Measurements from ENCODE around the gene PCDHB9.
A peak's percentile ranks its signal among the peaks of the same experiment; 100 is the strongest.
"Not testable (repeated sequence)": the region's sequence is repeated elsewhere in the genome, so short reads cannot be mapped to it uniquely, and the experiment has no call there.

Gene PCDHB9

GRCh38 chr5:141180313-141180712 is 6.6 kb upstream of the PCDHB9 start:
- Histone ChIP-seq H3K4me1 (ENCODE audit: insufficient read depth, insufficient read length) (no peaks in the 10 kb centered on the region), H3K9ac (ENCODE audit: insufficient read length, low read depth) (no peak overlapping the region), H3K4me3 (ENCODE audit: insufficient read length, low read depth) (no peak overlapping the region), H3K27me3 (ENCODE audit: insufficient read depth, insufficient read length) (no peaks in the 10 kb centered on the region), H3K9me3 (ENCODE audit: insufficient read depth, low read length) (peaks cover 5% of the 10 kb centered on the region; the same call in 1 of the 2 replicates), H3K36me3 (ENCODE audit: insufficient read depth, insufficient read length, low read length) (no peaks in the 10 kb centered on the region)
- TF ChIP-seq YY1 (IDR thresholded peaks at IDR 0.05; ENCODE audit: insufficient read depth, insufficient read length) (no peak), SUZ12 (IDR thresholded peaks at IDR 0.05; ENCODE audit: extremely low read depth, insufficient read depth, insufficient read length) (no peak), ZNF274 (IDR thresholded peaks at IDR 0.05; ENCODE audit: low read depth, low read length) (no peak)
- no peak for DNase-seq (ENCODE audit: low read depth, low spot score)

GRCh38 chr5:141182248-141182647 is 4.7 kb upstream of the PCDHB9 start, which contains the start of gene PCDHB16:
Gene PCDHB16, plus strand, starts transcription at chr5:141182387. Its CDS starts 173 bp downstream, at chr5:141182560.
- peaks cover 5% of the 10 kb centered on the region; the same call in 1 of the 2 replicates for H3K9me3 ChIP-seq (ENCODE audit: insufficient read depth, low read length)
- peak; percentile 40 for DNase-seq (ENCODE audit: low read depth, low spot score)
- no peaks in the 10 kb centered on the region for H3K27me3 ChIP-seq (ENCODE audit: insufficient read depth, insufficient read length)
- H3K36me3 ChIP-seq (ENCODE audit: insufficient read depth, insufficient read length, low read length) = no peaks in the 10 kb centered on the region
- H3K4me3 ChIP-seq (ENCODE audit: insufficient read length, low read depth) = peak within 1 kb of the TSS; percentile 57
- peak within 1 kb of the TSS; percentile 14 for H3K9ac ChIP-seq (ENCODE audit: insufficient read length, low read depth)
- no peaks in the 10 kb centered on the region for H3K4me1 ChIP-seq (ENCODE audit: insufficient read depth, insufficient read length)
- no peak for TF ChIP-seq ZNF274 (IDR thresholded peaks at IDR 0.05; ENCODE audit: low read depth, low read length)
- TF ChIP-seq YY1 (IDR thresholded peaks at IDR 0.05; ENCODE audit: insufficient read depth, insufficient read length) = no peak
- no peak for TF ChIP-seq SUZ12 (IDR thresholded peaks at IDR 0.05; ENCODE audit: extremely low read depth, insufficient read depth, insufficient read length)

- H3K9ac ChIP-seq (ENCODE audit: insufficient read length, low read depth) = not testable (repeated sequence)
Observed at GRCh38 chr5:141184117-141184855, 2.7 kb upstream of the PCDHB9 start.

GRCh38 chr5:141188682-141189081 is 1.7 kb downstream of the PCDHB9 start:
- H3K9ac ChIP-seq (ENCODE audit: insufficient read length, low read depth); H3K4me3 ChIP-seq (ENCODE audit: insufficient read length, low read depth); DNase-seq (ENCODE audit: low read depth, low spot score); H3K4me1 ChIP-seq (ENCODE audit: insufficient read depth, insufficient read length); H3K36me3 ChIP-seq (ENCODE audit: insufficient read depth, insufficient read length, low read length); H3K9me3 ChIP-seq (ENCODE audit: insufficient read depth, low read length); H3K27me3 ChIP-seq (ENCODE audit: insufficient read depth, insufficient read length): not testable (repeated sequence)

More at GRCh38 chr5:141184117-141184855, 2.7 kb upstream of the PCDHB9 start:
- H3K27me3 ChIP-seq (ENCODE audit: insufficient read depth, insufficient read length); H3K36me3 ChIP-seq (ENCODE audit: insufficient read depth, insufficient read length, low read length); H3K4me1 ChIP-seq (ENCODE audit: insufficient read depth, insufficient read length); H3K9me3 ChIP-seq (ENCODE audit: insufficient read depth, low read length); H3K4me3 ChIP-seq (ENCODE audit: insufficient read length, low read depth); DNase-seq (ENCODE audit: low read depth, low spot score): not testable (repeated sequence)

- DNase-seq (ENCODE audit: low read depth, low spot score); H3K36me3 ChIP-seq (ENCODE audit: insufficient read depth, insufficient read length, low read length); H3K4me3 ChIP-seq (ENCODE audit: insufficient read length, low read depth); H3K4me1 ChIP-seq (ENCODE audit: insufficient read depth, insufficient read length); H3K27me3 ChIP-seq (ENCODE audit: insufficient read depth, insufficient read length); H3K9ac ChIP-seq (ENCODE audit: insufficient read length, low read depth); H3K9me3 ChIP-seq (ENCODE audit: insufficient read depth, low read length): not testable (repeated sequence)
Observed at GRCh38 chr5:141189131-141189530, 2.2 kb downstream of the PCDHB9 start.

GRCh38 chr5:141192110-141192725 is 5.3 kb downstream of the PCDHB9 start, which contains the start of gene PCDHB10:
Gene PCDHB10, plus strand, starts transcription at chr5:141192353. Its CDS starts 200 bp downstream, at chr5:141192553.
- H3K4me3 ChIP-seq (ENCODE audit: insufficient read length, low read depth) = no peak within 1 kb of the TSS
- no peaks in the 10 kb centered on the region for H3K36me3 ChIP-seq (ENCODE audit: insufficient read depth, insufficient read length, low read length)
- peaks cover 15% of the 10 kb centered on the region for H3K27me3 ChIP-seq (ENCODE audit: insufficient read depth, insufficient read length)
- peak; percentile 36 for DNase-seq (ENCODE audit: low read depth, low spot score)
- TF ChIP-seq ZNF274 (IDR thresholded peaks at IDR 0.05; ENCODE audit: low read depth, low read length) (no peak), YY1 (IDR thresholded peaks at IDR 0.05; ENCODE audit: insufficient read depth, insufficient read length) (no peak), SUZ12 (IDR thresholded peaks at IDR 0.05; ENCODE audit: extremely low read depth, insufficient read depth, insufficient read length) (no peak)
- no peak within 1 kb of the TSS for H3K9ac ChIP-seq (ENCODE audit: insufficient read length, low read depth)
- H3K4me1 ChIP-seq (ENCODE audit: insufficient read depth, insufficient read length) = no peaks in the 10 kb centered on the region
- H3K9me3 ChIP-seq (ENCODE audit: insufficient read depth, low read length) = peaks cover 12% of the 10 kb centered on the region

- H3K27me3 ChIP-seq (ENCODE audit: insufficient read depth, insufficient read length) = peaks cover 15% of the 10 kb centered on the region
- DNase-seq (ENCODE audit: low read depth, low spot score); H3K36me3 ChIP-seq (ENCODE audit: insufficient read depth, insufficient read length, low read length); H3K4me1 ChIP-seq (ENCODE audit: insufficient read depth, insufficient read length); H3K4me3 ChIP-seq (ENCODE audit: insufficient read length, low read depth); H3K9ac ChIP-seq (ENCODE audit: insufficient read length, low read depth): not testable (repeated sequence)
- peaks cover 15% of the 10 kb centered on the region for H3K9me3 ChIP-seq (ENCODE audit: insufficient read depth, low read length)
Observed at GRCh38 chr5:141194332-141194731, 7.4 kb downstream of the PCDHB9 start.

- DNase-seq (ENCODE audit: low read depth, low spot score) = no peak
Observed at GRCh38 chr5:141196363-141196762, 9.4 kb downstream of the PCDHB9 start.

More at GRCh38 chr5:141196363-141196762, 9.4 kb downstream of the PCDHB9 start:
- H3K4me1 ChIP-seq (ENCODE audit: insufficient read depth, insufficient read length) = no peaks in the 10 kb centered on the region
- H3K36me3 ChIP-seq (ENCODE audit: insufficient read depth, insufficient read length, low read length) = no peaks in the 10 kb centered on the region
- H3K9me3 ChIP-seq (ENCODE audit: insufficient read depth, low read length) = peaks cover 15% of the 10 kb centered on the region
- H3K9ac ChIP-seq (ENCODE audit: insufficient read length, low read depth) = no peak overlapping the region
- no peak overlapping the region for H3K4me3 ChIP-seq (ENCODE audit: insufficient read length, low read depth)
- peaks cover 15% of the 10 kb centered on the region for H3K27me3 ChIP-seq (ENCODE audit: insufficient read depth, insufficient read length)
- TF ChIP-seq ZNF274 (IDR thresholded peaks at IDR 0.05; ENCODE audit: low read depth, low read length) (no peak), YY1 (IDR thresholded peaks at IDR 0.05; ENCODE audit: insufficient read depth, insufficient read length) (no peak), SUZ12 (IDR thresholded peaks at IDR 0.05; ENCODE audit: extremely low read depth, insufficient read depth, insufficient read length) (no peak)

Measured in NT2/D1 (cell line).